K562 (cell line): ENCODE results near the gene HACL1. TPM values are rescaled to one million over a fixed set of nuclear protein-coding genes. Genes with fewer than 3 reads are reported as not detected.

Source experiments
- ATAC-seq: fragments of 200-7000 bp; cut with Tn5 transposase; 3 replicates; pipeline ENCODE4 v1.9.1; 2020; ENCODE audit warnings: moderate library complexity
- BruUV-seq: library from RNA; stranded (reverse); fragments of 400-500 nt; replicated peaks from 2 replicates; lab custom pipeline; 2021; lab: Mats Ljungman, UMichigan
- CTCF ChIA-PET: fragments of 300-600 bp; formaldehyde crosslinking; extraction: SDS; loops from one replicate; lab custom pipeline; 2021; ENCODE audit warnings: low intra/inter-chr PET ratio; lab: Yijun Ruan, JAX
- POLR2A ChIA-PET: fragments of 300-600, 350-650 bp; sonication (Branson Sonifier 250); formaldehyde crosslinking; extraction: SDS; loops from one replicate; lab custom pipeline; 2021; ENCODE audit warnings: antibody characterized with exemption, inconsistent platforms; lab: Yijun Ruan, JAX
- DNase-seq, 4 experiments: peaks; one replicate each; pipeline versions ENCODE4 v3.0.0 to v3.0.0-alpha.2; 2011 to 2018; ENCODE audit warnings: low spot score in 3 of 4, mixed read lengths in 3 of 4; ENCODE audit errors: extremely low read depth in 1 of 4
- FAIRE-seq: peaks from 2 replicates; lab custom pipeline; 2011; peaks lifted over from hg19 to GRCh38; lab: Jason Lieb, UNC
- H2AFZ ChIP-seq: 2 replicates; pipeline ENCODE4 v1.6.0; 2011; ENCODE audit warnings: low read depth, low read length, control low read depth, inconsistent platforms
- H3K27ac ChIP-seq: fragments of 200-600 bp; 3 replicates; pipeline ENCODE4 v1.8.0; 2011; ENCODE audit warnings: low read depth, mild to moderate bottlenecking, control low read depth, inconsistent platforms, low read length, moderate library complexity, mixed read lengths; ENCODE audit errors: extremely low read depth
- H3K27me3 ChIP-seq, 2 experiments: fragments of 300-600 bp in 1 of 2; 2 replicates in 1 of 2; 3 replicates in 1 of 2; pipeline versions ENCODE4 v1.6.0 to v1.8.0; 2011; ENCODE audit warnings: inconsistent platforms in 2 of 2, low read length in 2 of 2, mild to moderate bottlenecking in 1 of 2, mixed read lengths in 1 of 2, moderate library complexity in 1 of 2; ENCODE audit not compliant: control insufficient read depth in 2 of 2, insufficient read depth in 2 of 2
- H3K36me3 ChIP-seq: fragments of 300-600 bp; 3 replicates; pipeline ENCODE4 v1.8.0; 2011; ENCODE audit warnings: mild to moderate bottlenecking, low read length, inconsistent platforms; ENCODE audit not compliant: control insufficient read depth, insufficient read depth
- H3K4me1 ChIP-seq, 2 experiments: fragments of 200-600 bp in 1 of 2; replicated peaks in 1 of 2; 2 replicates in 1 of 2; 3 replicates in 1 of 2; pipeline versions ENCODE4 v1.5.1 to v1.8.0; 2011; ENCODE audit warnings: inconsistent platforms in 2 of 2, low read length in 2 of 2, mild to moderate bottlenecking in 1 of 2, mixed read lengths in 1 of 2, moderate library complexity in 1 of 2; ENCODE audit not compliant: control insufficient read depth in 2 of 2, insufficient read depth in 2 of 2
- H3K4me2 ChIP-seq: 2 replicates; pipeline ENCODE4 v1.6.1; 2011; ENCODE audit warnings: low read length, control low read depth, inconsistent platforms, mixed read lengths; ENCODE audit not compliant: insufficient read depth
- H3K4me3 ChIP-seq: fragments of 200-600 bp; sonication (generic), shearing (Covaris generic); 2 replicates; pipeline ENCODE4 v1.5.1; 2016; ENCODE audit warnings: control low read depth, inconsistent platforms
- H3K79me2 ChIP-seq: fragments of 200-600 bp; 3 replicates; pipeline ENCODE4 v1.8.0; 2011; ENCODE audit warnings: low read length, inconsistent platforms; ENCODE audit not compliant: control insufficient read depth, insufficient read depth
- H3K9ac ChIP-seq, 2 experiments: 2 replicates each; pipeline versions ENCODE4 v1.6.0 to v1.6.1; 2011; ENCODE audit warnings: low read depth in 2 of 2, low read length in 2 of 2, control low read depth in 1 of 2, inconsistent platforms in 1 of 2, mild to moderate bottlenecking in 1 of 2, mixed read lengths in 1 of 2; ENCODE audit not compliant: insufficient read depth in 1 of 2
- H3K9me1 ChIP-seq: one replicate; pipeline ENCODE4 v1.6.0; 2011; ENCODE audit warnings: inconsistent platforms, mild to moderate bottlenecking, low read length, moderate library complexity; ENCODE audit not compliant: control insufficient read depth, insufficient read depth
- H3K9me3 ChIP-seq: replicated peaks from 2 replicates; pipeline ENCODE4 v1.5.1; 2011; ENCODE audit warnings: low read depth, low read length, inconsistent platforms; ENCODE audit not compliant: control insufficient read depth, insufficient read depth
- H4K20me1 ChIP-seq: replicated peaks from 2 replicates; pipeline ENCODE4 v1.6.1; 2011; ENCODE audit warnings: low read length, inconsistent platforms, mixed read lengths; ENCODE audit not compliant: control insufficient read depth, insufficient read depth
- CBX2 ChIP-seq: fragments of 200-600 bp; sonication (generic); IDR thresholded peaks from one replicate; pipeline ENCODE4 v1.6.1; 2012; ENCODE audit warnings: mild to moderate bottlenecking, low read length, inconsistent platforms; ENCODE audit not compliant: insufficient read depth, poor library complexity, severe bottlenecking
- CEBPZ ChIP-seq: fragments of 150-350 bp; IDR thresholded peaks from 2 replicates; pipeline ENCODE4 v1.6.1; 2014; ENCODE audit warnings: low read depth, mild to moderate bottlenecking, low read length, borderline replicate concordance
- DACH1 ChIP-seq: fragments of 450-650 bp; IDR thresholded peaks from 2 replicates; pipeline ENCODE4 v1.6.1; 2018; ENCODE audit not compliant: partially characterized antibody
- IRF2 ChIP-seq: sonication (generic); formaldehyde crosslinking; IDR thresholded peaks from 2 replicates; pipeline ENCODE4 v1.8.1; 2022; ENCODE audit warnings: mild to moderate bottlenecking, missing genetic modification reagents
- PTTG1 ChIP-seq: fragments of 450-650 bp; IDR thresholded peaks from 2 replicates; pipeline ENCODE4 v1.6.1; 2016; ENCODE audit warnings: low read depth, mild to moderate bottlenecking, missing genetic modification characterization, missing compliant biosample characterization
- ZNF239 ChIP-seq: fragments of 250-450 bp; sonication (Bioruptor Pico); IDR thresholded peaks from 2 replicates; pipeline ENCODE4 v1.4.0; 2020; ENCODE audit warnings: mild to moderate bottlenecking
- ZNF695 ChIP-seq: fragments of 450-650 bp; formaldehyde crosslinking; IDR thresholded peaks from 2 replicates; pipeline ENCODE4 v1.4.0; 2020; ENCODE audit warnings: mild to moderate bottlenecking, moderate library complexity
- WGBS: fragments of 100-300 bp; shearing (Covaris generic); methylation state at CpG from one replicate; pipeline ENCODE4 v1.1.6; 2016; ENCODE audit warnings: low coverage, mixed read lengths; ENCODE audit not compliant: insufficient coverage; ENCODE audit errors: missing lambda C conversion rate; 5-methylcytosine and 5-hydroxymethylcytosine counted together
- in situ Hi-C: fragments of 300-500 bp; cut with MboI; formaldehyde crosslinking; loops from 4 replicates; pipeline ENCODE4 v1.15.0; 2018; ENCODE audit warnings: inconsistent platforms, mixed read lengths
- intact Hi-C: fragments of 100-400 bp; cut with micrococcal nuclease; formaldehyde crosslinking; loops from 2 replicates; pipeline ENCODE4 v1.14.2; 2022
- polyA plus RNA-seq, 8 experiments: library from polyadenylated mRNA; depleted of rRNA in 4 of 8; stranded (reverse) in 5 of 8; unstranded in 3 of 8; fragments of >200 nt; fragmentation: Nextera tagmentation in 2 of 8; fragmentation: Illumina TruSeq in 1 of 8; extraction: Ambion mirVana in 2 of 8; extraction: Trizol in 1 of 8; gene quantifications; 2 replicates each; pipeline versions ENCODE4 v1.2.1 to v1.2.3, GENCODE V29; 2011 to 2014; ENCODE audit warnings: inconsistent platforms in 1 of 8, missing spikeins in 1 of 8
- total RNA-seq, 7 experiments: library from RNA; depleted of rRNA in 6 of 7; stranded (reverse); fragments of >200 nt in 6 of 7; fragmentation: Illumina TruSeq in 2 of 7; extraction: Trizol in 2 of 7; gene quantifications; 2 replicates each; pipeline versions ENCODE4 v1.2.1 to v1.2.3, GENCODE V29; 2011 to 2021; ENCODE audit warnings: low replicate concordance in 1 of 7

The HACL1 gene
- total and polyA plus RNA-seq, 9 of the 15 experiments (the other 6 are each of a cell fraction or from before 2014, with no cell fraction given) = 18.9 to 61.5 (median 30.5) TPM

- DNase-seq (no peak), FAIRE-seq (no peak), ATAC-seq (no peak)
- 20% methylated on average over 7 of the region's 7 CpGs for WGBS
- CTCF ChIA-PET = no interaction called here
- TF ChIP-seq DACH1 (no peak), ZNF695 (CRISPR knock-in tag) (no peak), CBX2 (no peak), IRF2 (CRISPR knock-in tag) (no peak), CEBPZ (no peak), ZNF239 (CRISPR knock-in tag) (no peak), PTTG1 (no peak)
- Histone ChIP-seq H3K4me2 (no peak overlapping the region), H3K27me3 (peaks cover 0 to 15% of the 10 kb centered on the region in 2 experiments; a peak in 2 of 5 replicates), H3K4me1 (no peaks in the 10 kb centered on the region), H3K36me3 (no peaks in the 10 kb centered on the region), H3K27ac (no peak overlapping the region), H3K79me2 (no peaks in the 10 kb centered on the region), H4K20me1 (no peaks in the 10 kb centered on the region), H3K4me3 (no peak overlapping the region), H3K9ac (no peak overlapping the region), H3K9me1 (no peaks in the 10 kb centered on the region), H3K9me3 (no peaks in the 10 kb centered on the region), H2AFZ (no peak overlapping the region)
- no TSS peak for BruUV-seq
- in situ Hi-C loops = loop anchor here (25.0 kb wide), 1 partner anchor 900 kb away; no protein-coding TSS in a partner anchor
- POLR2A ChIA-PET = interaction anchor here (1.0 to 1.2 kb wide), 2 partner anchors 8 to 33 kb away, joined by 4 to 7 read pairs; no protein-coding TSS in a partner anchor
- intact Hi-C loops = loop anchor here (10.0 kb wide), 3 partner anchors 337 to 907 kb away; partner anchors contain the start of gene CAPN7
Measured at GRCh38 chr3:15637131-15637951, 36.0 kb upstream of the HACL1 start.
